22Rv1 (cell line): ENCODE results near the gene EBF3.

ENCODE experiments used
- CTCF ChIP-seq: fragments of 450-650 bp; IDR thresholded peaks from 2 replicates; pipeline ENCODE4 v1.5.1; 2017; ENCODE audit warnings: mild to moderate bottlenecking
- ZFX ChIP-seq: fragments of 450-650 bp; IDR thresholded peaks from 2 replicates; pipeline ENCODE4 v1.6.1; 2017; ENCODE audit warnings: antibody characterized with exemption, borderline replicate concordance

- no peak for TF ChIP-seq CTCF
- no peak for TF ChIP-seq ZFX
Observed at GRCh38 chr10:129901389-129902006, 62.6 kb downstream of the EBF3 start.
